Measurements from ENCODE around the gene SPATA13.
A peak's percentile ranks its signal among the peaks of the same experiment; 100 is the strongest.

The SPATA13 gene

GRCh38 chr13:24253520-24254145 is 93.1 kb downstream of the SPATA13 start:
- DNase-seq = no peak

GRCh38 chr13:24254146-24254841 is 93.8 kb downstream of the SPATA13 start:
- peak; percentile 99 for DNase-seq

- DNase-seq = peak in 1 of 2 donors; percentile 25
Measured at GRCh38 chr13:24257497-24257896, 97.0 kb downstream of the SPATA13 start.

GRCh38 chr13:24261566-24261965 is 101.0 kb downstream of the SPATA13 start:
- no peak for DNase-seq

GRCh38 chr13:24263632-24264031 is 103.1 kb downstream of the SPATA13 start:
- DNase-seq = no peak

- DNase-seq = no peak
Measured at GRCh38 chr13:24264976-24265375, 104.5 kb downstream of the SPATA13 start.

DNA sequence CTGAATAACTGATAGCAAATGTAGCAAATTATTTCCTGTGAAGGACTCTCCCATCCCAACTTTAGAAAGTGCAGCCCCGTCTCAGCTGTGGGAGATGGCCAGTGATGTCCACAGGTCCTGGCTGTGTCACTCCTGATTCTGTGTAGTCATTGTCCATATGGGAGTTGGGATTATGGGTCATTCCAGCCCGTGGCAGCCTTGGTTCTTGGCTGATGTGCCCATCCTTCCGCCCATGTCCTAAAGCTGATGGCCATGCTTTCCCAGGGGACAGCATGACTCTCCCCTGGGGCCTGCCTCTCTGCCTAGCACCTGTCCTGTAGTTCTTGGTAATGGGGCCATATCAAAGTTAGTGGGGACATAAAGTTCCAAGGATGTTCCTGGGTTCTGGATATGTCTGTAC is 104.9 kb downstream of the SPATA13 start:
- DNase-seq = no peak

- DNase-seq = peak; percentile 26 to 38
Measured at GRCh38 chr13:24267274-24267673, 106.8 kb downstream of the SPATA13 start.

GRCh38 chr13:24267801-24268200 is 107.3 kb downstream of the SPATA13 start:
- no peak for DNase-seq

DNA sequence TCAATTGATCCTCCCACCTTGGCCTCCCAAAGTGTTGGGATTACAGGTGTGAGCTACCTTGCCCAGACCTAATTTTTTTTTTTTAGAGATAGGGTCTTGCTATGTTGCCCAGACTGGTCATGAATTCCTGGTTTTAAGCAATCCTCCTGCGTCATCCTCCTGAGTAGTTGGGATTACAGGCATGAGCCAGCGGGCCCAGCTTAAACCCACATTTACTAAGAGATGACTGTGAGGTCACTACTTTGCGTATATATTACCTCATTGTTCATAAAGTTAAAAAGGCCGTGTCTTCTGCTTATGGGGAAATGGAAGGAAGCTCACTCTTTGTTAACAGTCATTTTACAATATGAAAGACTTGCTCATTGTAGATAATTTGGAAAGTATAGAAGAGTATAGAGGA is 109.3 kb downstream of the SPATA13 start:
- peak; percentile 45 to 60 for DNase-seq

GRCh38 chr13:24270639-24271141 is 110.2 kb downstream of the SPATA13 start:
- DNase-seq = peak; percentile 83 to 91

GRCh38 chr13:24271231-24271600 is 110.7 kb downstream of the SPATA13 start:
- DNase-seq = peak in 1 of 2 donors; percentile 9

- peak; percentile 65 to 69 for DNase-seq
Measured at GRCh38 chr13:24271601-24272451, 111.3 kb downstream of the SPATA13 start.

- no peak for DNase-seq
Measured at GRCh38 chr13:24272452-24273161, 112.1 kb downstream of the SPATA13 start.

DNA sequence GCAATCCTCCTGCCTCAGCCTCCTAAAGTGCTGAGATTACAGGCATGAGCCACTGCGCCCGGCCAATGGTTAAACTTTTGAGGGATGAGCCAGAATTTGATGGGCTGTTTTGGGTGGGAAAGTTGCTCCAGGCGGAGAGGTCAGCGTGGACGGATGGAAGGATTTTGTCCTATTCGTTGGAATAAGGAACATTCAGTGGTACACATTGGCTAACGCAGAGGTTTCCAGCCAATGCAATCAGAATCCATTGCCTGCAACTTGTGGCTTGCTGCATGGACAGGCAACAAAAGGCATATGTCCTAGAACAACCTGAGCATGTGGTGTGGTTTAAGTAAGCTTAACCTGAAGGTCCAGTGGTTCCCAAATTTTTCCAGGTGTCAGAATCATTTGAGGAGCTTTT is 113.4 kb downstream of the SPATA13 start:
- no peak for DNase-seq

DNA sequence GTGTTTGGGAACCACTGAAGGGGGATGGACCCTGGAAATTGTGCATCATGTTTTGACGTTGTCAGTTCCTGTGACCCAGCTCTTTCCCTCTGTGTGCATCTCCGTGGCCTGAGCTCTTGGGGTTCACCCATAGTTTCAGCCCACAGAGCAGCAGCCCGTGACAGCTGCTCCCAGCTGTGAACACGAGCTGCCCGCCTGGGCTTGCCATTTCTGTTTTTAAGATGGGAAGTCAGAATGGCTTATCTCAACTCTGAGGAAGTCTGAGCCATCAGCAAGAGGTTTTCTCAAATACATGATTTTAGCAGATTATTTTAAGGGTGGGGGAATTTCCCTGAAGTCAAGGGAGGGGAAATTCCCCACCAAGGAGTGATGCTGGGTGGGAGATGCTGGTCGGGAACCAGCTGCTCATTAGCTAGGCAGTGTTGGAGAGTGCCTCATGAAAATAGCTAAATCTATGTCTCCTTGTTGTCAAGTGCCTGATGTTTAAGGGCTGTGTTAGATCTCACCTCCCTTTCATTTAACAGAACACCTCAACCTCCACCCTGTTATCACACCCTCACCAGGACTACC is 114.0 kb downstream of the SPATA13 start:
- peak; percentile 86 to 96 for DNase-seq

DNA sequence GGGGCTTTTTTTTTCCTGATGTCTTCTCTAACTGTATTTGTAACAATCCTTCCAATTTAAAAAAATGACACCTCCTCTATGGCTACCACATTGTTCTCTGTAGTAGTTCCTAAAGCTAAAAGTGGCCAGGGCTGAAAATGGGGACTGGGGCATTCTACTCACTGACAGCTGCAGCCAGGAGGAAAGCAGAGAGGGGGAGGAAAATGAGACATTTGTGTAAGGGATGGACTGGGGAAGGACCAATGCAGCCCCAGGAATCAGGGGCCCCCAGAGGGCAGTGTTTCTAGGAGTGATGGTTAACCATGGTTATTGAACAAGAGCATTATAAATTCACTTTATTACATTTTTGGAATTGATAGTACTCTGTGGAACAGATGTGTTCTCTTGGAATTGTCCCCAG is 114.5 kb downstream of the SPATA13 start:
- DNase-seq = no peak

- peak; percentile 38 to 63 for DNase-seq
Measured at GRCh38 chr13:24276306-24276705, 115.8 kb downstream of the SPATA13 start.

DNA sequence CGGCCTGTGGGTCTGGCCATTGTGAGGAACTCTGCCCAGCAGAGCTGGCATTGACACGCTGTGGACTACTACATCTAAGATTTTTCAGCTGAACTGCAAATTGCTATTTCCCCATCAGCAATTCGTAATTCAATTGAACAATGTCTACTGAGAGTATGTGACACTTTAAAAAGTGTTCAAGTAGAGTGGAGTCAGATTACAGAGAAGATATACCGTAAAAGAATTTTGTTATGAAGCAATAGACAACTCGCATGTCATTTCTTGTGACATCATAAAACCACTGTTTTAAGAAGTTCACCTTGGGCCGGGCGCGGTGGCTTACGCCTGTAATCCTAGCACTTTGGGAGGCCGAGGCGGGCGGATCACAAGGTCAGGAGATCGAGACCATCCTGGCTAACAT is 116.3 kb downstream of the SPATA13 start:
- DNase-seq = peak in 1 of 2 donors; percentile 21

DNA sequence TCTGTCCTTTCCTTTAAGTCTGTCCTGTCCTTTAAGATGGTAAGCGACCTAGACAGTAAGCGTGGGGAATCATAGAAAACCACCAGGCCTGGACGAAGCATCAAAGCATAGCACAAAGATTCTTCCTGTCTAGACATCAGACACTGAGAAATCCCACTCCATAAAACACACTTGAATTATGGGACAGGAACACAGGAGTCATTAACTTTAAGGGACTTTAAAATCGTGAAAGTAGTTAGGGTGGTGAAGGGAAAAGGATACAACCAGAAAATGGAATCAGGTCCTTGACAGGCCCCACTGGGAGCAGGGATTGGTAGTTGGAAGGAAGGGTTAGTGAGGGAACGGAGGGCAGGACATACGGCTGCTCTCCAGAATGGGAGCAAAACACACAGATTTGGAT is 117.2 kb downstream of the SPATA13 start:
- DNase-seq = no peak

GRCh38 chr13:24279327-24280110 is 119.0 kb downstream of the SPATA13 start:
- DNase-seq = peak; percentile 92 to 94
